NCI-H526 (cell line): ENCODE data around the gene KCTD11.

Experiments
- DNase-seq, 2 experiments: peaks; one replicate each; lab custom pipeline; 2025; lab: John Stamatoyannopoulos, UW

KCTD11 gene

GRCh38 chr17:7380321-7380720 is 28.4 kb downstream of the KCTD11 start:
- DNase-seq = no peak

- DNase-seq = peak in 1 of 2 experiments; percentile 48
Observed at GRCh38 chr17:7380855-7381683, 29.1 kb downstream of the KCTD11 start, which contains the start of gene TNK1. Gene TNK1, plus strand, starts transcription at chr17:7381089. Its CDS starts 1,838 bp downstream, at chr17:7382927.

- no peak for DNase-seq
Observed at GRCh38 chr17:7382901-7383300, 30.9 kb downstream of the KCTD11 start.

- no peak for DNase-seq
Observed at GRCh38 chr17:7383371-7383741, 31.4 kb downstream of the KCTD11 start.

GRCh38 chr17:7383742-7384488 is 32.0 kb downstream of the KCTD11 start:
- DNase-seq = peak in 1 of 2 experiments; percentile 76

- no peak for DNase-seq
Observed at GRCh38 chr17:7384489-7385081, 32.6 kb downstream of the KCTD11 start.

- no peak for DNase-seq
Observed at GRCh38 chr17:7388856-7389255, 36.9 kb downstream of the KCTD11 start.

GRCh38 chr17:7389924-7390910 is 38.3 kb downstream of the KCTD11 start:
- no peak for DNase-seq

GRCh38 chr17:7391307-7391706 is 39.3 kb downstream of the KCTD11 start:
- DNase-seq = no peak

GRCh38 chr17:7392696-7393612 is 41.0 kb downstream of the KCTD11 start:
- DNase-seq = peak in 1 of 2 experiments; percentile 32

GRCh38 chr17:7393613-7394451 is 41.9 kb downstream of the KCTD11 start:
- DNase-seq = peak in 1 of 2 experiments; percentile 77

GRCh38 chr17:7394452-7395191 is 42.7 kb downstream of the KCTD11 start, which contains the start of gene PLSCR3:
Gene PLSCR3, minus strand, starts transcription at chr17:7394525. Its CDS starts 415 bp downstream, at chr17:7394110.
- peak; percentile 65 to 82 for DNase-seq

- no peak for DNase-seq
Observed at GRCh38 chr17:7396147-7396546, 44.2 kb downstream of the KCTD11 start.

GRCh38 chr17:7398612-7399011 is 46.6 kb downstream of the KCTD11 start:
- DNase-seq = no peak

GRCh38 chr17:7403043-7403726 is 51.2 kb downstream of the KCTD11 start:
- peak in 1 of 2 experiments; percentile 46 for DNase-seq

GRCh38 chr17:7403727-7403976 is 51.7 kb downstream of the KCTD11 start:
- DNase-seq = peak in 1 of 2 experiments; percentile 45

- peak; percentile 95 to 97 for DNase-seq
Observed at GRCh38 chr17:7403977-7404736, 52.2 kb downstream of the KCTD11 start, which contains the start of gene TMEM256. Gene TMEM256, minus strand, starts transcription at chr17:7404097. Its CDS starts 13 bp downstream, at chr17:7404084.
